Keratinocyte (primary cell): ENCODE measurements around the gene FGF11. TPM values are rescaled to one million over a fixed set of nuclear protein-coding genes. Genes with fewer than 3 reads are reported as not detected.

ENCODE experiments used
- DNase-seq: peaks from one replicate; pipeline ENCODE4 v3.0.0-alpha.2; 2011; ENCODE audit warnings: low read depth, missing footprints, low spot score
- FAIRE-seq: peaks from 2 replicates; lab custom pipeline; 2011; peaks lifted over from hg19 to GRCh38; lab: Jason Lieb, UNC
- H2AFZ ChIP-seq: 2 replicates; pipeline ENCODE4 v1.6.0; 2012; ENCODE audit warnings: low read length, control low read depth, inconsistent platforms; ENCODE audit not compliant: control insufficient read depth
- H3K27ac ChIP-seq: 2 replicates; pipeline ENCODE4 v1.5.1; 2011; ENCODE audit warnings: low read length; ENCODE audit not compliant: control insufficient read depth, insufficient read depth
- H3K27me3 ChIP-seq: 3 replicates; pipeline ENCODE4 v1.6.0; 2011; ENCODE audit warnings: low read length; ENCODE audit not compliant: control insufficient read depth, insufficient read depth; ENCODE audit errors: extremely low read depth
- H3K36me3 ChIP-seq, 2 experiments: 2 replicates in 1 of 2; 3 replicates in 1 of 2; pipeline ENCODE4 v1.5.1; 2011; ENCODE audit warnings: low read length in 2 of 2, mild to moderate bottlenecking in 1 of 2; ENCODE audit not compliant: control insufficient read depth in 2 of 2, insufficient read depth in 2 of 2; ENCODE audit errors: extremely low read depth in 1 of 2
- H3K4me1 ChIP-seq: 3 replicates; pipeline ENCODE4 v1.5.1; 2011; ENCODE audit warnings: low read length; ENCODE audit not compliant: control insufficient read depth, insufficient read depth; ENCODE audit errors: extremely low read depth
- H3K4me2 ChIP-seq: 3 replicates; pipeline ENCODE4 v1.6.0; 2011; ENCODE audit warnings: low read depth, low read length; ENCODE audit not compliant: control insufficient read depth, insufficient read depth; ENCODE audit errors: extremely low read depth
- H3K4me3 ChIP-seq, 3 experiments: fragments of 200-600 bp in 1 of 3; sonication (generic) in 1 of 3; 2 replicates in 2 of 3; 3 replicates in 1 of 3; pipeline ENCODE4 v1.5.1; 2011 to 2016; ENCODE audit warnings: low read length in 3 of 3, mild to moderate bottlenecking in 3 of 3, control low read depth in 2 of 3, inconsistent platforms in 1 of 3, low read depth in 1 of 3, mixed read lengths in 1 of 3, mixed run types in 1 of 3, moderate library complexity in 1 of 3; ENCODE audit not compliant: control insufficient read depth in 2 of 3, insufficient read depth in 2 of 3; ENCODE audit errors: extremely low read depth in 1 of 3
- H3K79me2 ChIP-seq: 2 replicates; pipeline ENCODE4 v1.6.0; 2012; ENCODE audit warnings: low read length; ENCODE audit not compliant: control insufficient read depth, insufficient read depth
- H3K9ac ChIP-seq: 3 replicates; pipeline ENCODE4 v1.6.0; 2011; ENCODE audit warnings: low read length; ENCODE audit not compliant: control insufficient read depth, insufficient read depth; ENCODE audit errors: extremely low read depth
- H3K9me1 ChIP-seq: 3 replicates; pipeline ENCODE4 v1.6.0; 2011; ENCODE audit warnings: low read length; ENCODE audit not compliant: control insufficient read depth, insufficient read depth; ENCODE audit errors: extremely low read depth
- H3K9me3 ChIP-seq: 2 replicates; pipeline ENCODE4 v1.5.1; 2012; ENCODE audit warnings: low read depth, low read length; ENCODE audit not compliant: control insufficient read depth
- H4K20me1 ChIP-seq: 3 replicates; pipeline ENCODE4 v1.6.0; 2011; ENCODE audit warnings: low read length; ENCODE audit not compliant: control insufficient read depth, insufficient read depth; ENCODE audit errors: extremely low read depth
- CTCF ChIP-seq, 3 experiments: IDR thresholded peaks in 1 of 3; conservative IDR thresholded peaks in 1 of 3; optimal IDR thresholded peaks in 1 of 3; 2 replicates in 2 of 3; 3 replicates in 1 of 3; pipeline versions ENCODE3 to v1.5.1; 2011; ENCODE audit warnings: low read length in 3 of 3, mild to moderate bottlenecking in 3 of 3, moderate library complexity in 2 of 3, control low read depth in 1 of 3, inconsistent platforms in 1 of 3; ENCODE audit not compliant: insufficient read depth in 2 of 3; ENCODE audit errors: extremely low read depth in 1 of 3
- EZH2 ChIP-seq: IDR thresholded peaks from one replicate; pipeline ENCODE4 v1.6.1; 2012; ENCODE audit warnings: inconsistent platforms, mild to moderate bottlenecking, low read length, moderate library complexity
- dilution Hi-C: fragments of 300-500 bp; cut with MboI; formaldehyde crosslinking; loops from one replicate; pipeline ENCODE4 v1.7.0; 2020; ENCODE audit warnings: low sequenced_read_pairs; ENCODE audit not compliant: extremely low pct_ligation_motif_present
- polyA plus RNA-seq, 5 experiments: library from polyadenylated mRNA; depleted of rRNA in 3 of 5; stranded (reverse) in 3 of 5; stranded (forward) in 1 of 5; unstranded in 1 of 5; fragments of >200 nt; gene quantifications; 1 replicate in 1 of 5; 2 replicates in 3 of 5; 3 replicates in 1 of 5; pipeline versions ENCODE4 v1.2.1 to v1.2.3, GENCODE V29; 2011 to 2012; ENCODE audit warnings: missing spikeins in 2 of 5, low read depth in 1 of 5, low replicate concordance in 1 of 5

The FGF11 gene
- polyA plus RNA-seq, 1 donor (not counting 4 experiments of a cell fraction or from before 2014, with no cell fraction given), result 30.4 TPM

DNA sequence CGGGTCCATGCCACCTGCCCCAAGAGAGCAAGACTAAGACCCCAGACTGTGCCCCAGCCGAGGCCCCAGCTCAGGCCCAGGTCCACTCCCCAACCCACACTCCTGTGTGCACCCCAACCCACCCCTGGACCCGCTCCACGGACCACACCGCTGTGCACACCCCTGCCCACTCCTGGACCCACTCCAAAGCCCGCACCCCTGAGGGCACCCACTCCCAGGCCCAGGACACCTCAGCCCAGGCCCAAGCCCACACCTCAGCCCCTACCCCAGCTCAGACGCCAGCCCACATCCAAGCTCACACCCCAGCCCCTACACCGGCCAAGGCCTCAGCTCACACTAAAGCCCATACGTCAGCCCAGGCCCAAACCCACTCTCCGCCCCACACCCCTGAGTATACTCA is 9.6 kb upstream of the FGF11 start:
- H3K9ac ChIP-seq, result no peak overlapping the region
- DNase-seq (no peak), FAIRE-seq (no peak)
- dilution Hi-C loops, result no loop called here
- no peaks in the 10 kb centered on the region for H3K9me1 ChIP-seq
- H3K36me3 ChIP-seq, result no peaks in the 10 kb centered on the region
- no peak overlapping the region for H3K4me2 ChIP-seq
- H3K9me3 ChIP-seq, result no peaks in the 10 kb centered on the region
- H3K4me1 ChIP-seq, result no peaks in the 10 kb centered on the region
- no peak overlapping the region for H3K27ac ChIP-seq
- no peaks in the 10 kb centered on the region for H3K27me3 ChIP-seq
- H4K20me1 ChIP-seq, result no peaks in the 10 kb centered on the region
- H2AFZ ChIP-seq, result no peak overlapping the region
- no peak overlapping the region for H3K4me3 ChIP-seq
- TF ChIP-seq CTCF (optimal IDR thresholded peaks at IDR 0.05 in 1 of 3, IDR thresholded peaks at IDR 0.05 in 1 of 3, conservative IDR thresholded peaks at IDR 0.05 in 1 of 3; ENCODE audit: extremely low read depth in 1 of 3, insufficient read depth in 2 of 3, low read length in 3 of 3) (no peak), EZH2 (no peak)
- H3K79me2 ChIP-seq, result no peaks in the 10 kb centered on the region

GRCh38 chr17:7431231-7431630 is 8.1 kb upstream of the FGF11 start:
- H3K27me3 ChIP-seq, result no peaks in the 10 kb centered on the region
- no peak overlapping the region for H2AFZ ChIP-seq
- no peaks in the 10 kb centered on the region for H3K9me3 ChIP-seq
- DNase-seq, result no peak
- H3K36me3 ChIP-seq, result no peaks in the 10 kb centered on the region
- H3K4me3 ChIP-seq, result no peak overlapping the region
- H3K9ac ChIP-seq, result no peak overlapping the region
- no peak overlapping the region for H3K27ac ChIP-seq
- H3K4me2 ChIP-seq, result no peak overlapping the region
- H3K79me2 ChIP-seq, result peaks cover 1% of the 10 kb centered on the region
- dilution Hi-C loops, result no loop called here
- H3K9me1 ChIP-seq, result no peaks in the 10 kb centered on the region
- no peak for TF ChIP-seq EZH2
- TF ChIP-seq CTCF (optimal IDR thresholded peaks at IDR 0.05 in 1 of 3, IDR thresholded peaks at IDR 0.05 in 1 of 3, conservative IDR thresholded peaks at IDR 0.05 in 1 of 3; ENCODE audit: extremely low read depth in 1 of 3, insufficient read depth in 2 of 3, low read length in 3 of 3), result no peak
- H3K4me1 ChIP-seq, result peaks cover 8% of the 10 kb centered on the region
- H4K20me1 ChIP-seq, result no peaks in the 10 kb centered on the region
- no peak for FAIRE-seq
